K562 (cell line): ENCODE results near the gene CD248.

ENCODE experiments used
- HDAC2 ChIP-seq: fragments of 450-650 bp; IDR thresholded peaks from 2 replicates; pipeline ENCODE4 v1.6.1; 2016; ENCODE audit warnings: mild to moderate bottlenecking
- MTF1 ChIP-seq: fragments of 250-450 bp; sonication (Bioruptor Pico); IDR thresholded peaks from 2 replicates; pipeline ENCODE4 v1.9.0; 2021; ENCODE audit warnings: moderate library complexity, mild to moderate bottlenecking, inconsistent platforms, borderline replicate concordance
- SMAD4 ChIP-seq: fragments of 250-450 bp; sonication (Bioruptor Pico); conservative IDR thresholded peaks from 2 replicates; pipeline ENCODE4 v1.8.0; 2021; ENCODE audit warnings: inconsistent platforms, mild to moderate bottlenecking, moderate library complexity

DNA sequence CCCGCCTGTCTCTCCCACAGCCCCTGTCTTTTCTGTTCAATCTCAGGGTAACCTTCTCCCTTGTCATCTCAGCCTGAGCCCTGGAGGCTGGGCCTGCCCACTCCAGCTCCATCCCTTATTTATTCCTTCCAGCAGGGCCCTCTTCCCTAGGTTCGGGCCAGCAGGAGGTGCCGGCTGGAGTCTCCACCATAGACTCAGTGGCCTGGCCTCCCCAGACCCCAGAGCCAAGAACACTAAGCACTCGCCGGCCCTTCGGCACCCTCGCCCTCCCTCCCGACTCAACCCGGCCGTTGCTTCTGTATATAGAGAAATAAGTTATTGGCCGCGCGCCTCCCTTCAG is 49.8 kb downstream of the CD248 start:
- TF ChIP-seq MTF1 (CRISPR knock-in tag) (no peak), HDAC2 (no peak), SMAD4 (CRISPR knock-in tag) (no peak)
